NOMO-1 treated with dmso at 0.1 percent for 144 hours (cell line): Measurements from ENCODE around the gene USP24.

Experiments used
- DNase-seq: peaks from one replicate; lab custom pipeline; 2025; ENCODE audit not compliant: unreplicated experiment; lab: John Stamatoyannopoulos, UW

The USP24 gene

DNA sequence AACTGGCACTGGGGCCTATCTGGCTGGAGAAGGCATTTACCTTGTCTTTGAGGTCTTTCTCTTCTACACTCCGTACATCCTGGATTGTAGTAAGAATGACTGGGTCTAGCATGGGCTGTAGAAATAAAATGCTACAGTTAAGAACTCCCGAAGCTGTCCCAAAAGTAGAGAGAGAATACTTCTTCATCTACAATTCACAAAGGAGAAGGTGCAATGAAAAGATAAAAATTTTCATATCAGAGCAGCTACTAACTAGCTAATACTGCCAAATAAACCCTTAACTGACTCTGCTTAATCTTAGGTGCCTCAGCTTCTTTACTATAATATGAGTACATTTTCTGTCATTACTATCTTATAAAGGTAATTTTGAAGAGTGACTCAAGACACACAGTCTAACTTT, 55.6 kb downstream of the USP24 start:
- no peak for DNase-seq

DNA sequence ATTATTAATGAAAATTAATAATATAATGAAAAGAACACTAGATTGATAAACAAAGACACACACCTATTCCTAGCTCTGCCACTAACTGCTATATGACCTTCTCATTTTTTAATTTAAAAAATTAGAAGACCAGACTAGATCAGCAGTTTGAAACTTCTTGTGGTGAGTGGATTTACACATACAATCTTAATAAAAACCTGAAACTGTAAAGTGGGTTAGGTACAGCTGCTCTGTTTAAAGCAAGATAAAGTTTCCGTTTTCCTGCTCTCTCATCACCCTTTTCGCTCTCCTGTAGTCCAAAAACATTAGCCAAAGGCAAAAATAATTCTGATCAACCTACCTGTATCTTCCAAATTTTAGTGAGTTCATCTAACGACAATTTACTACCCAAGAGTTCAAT, 58.6 kb downstream of the USP24 start:
- no peak for DNase-seq

DNA sequence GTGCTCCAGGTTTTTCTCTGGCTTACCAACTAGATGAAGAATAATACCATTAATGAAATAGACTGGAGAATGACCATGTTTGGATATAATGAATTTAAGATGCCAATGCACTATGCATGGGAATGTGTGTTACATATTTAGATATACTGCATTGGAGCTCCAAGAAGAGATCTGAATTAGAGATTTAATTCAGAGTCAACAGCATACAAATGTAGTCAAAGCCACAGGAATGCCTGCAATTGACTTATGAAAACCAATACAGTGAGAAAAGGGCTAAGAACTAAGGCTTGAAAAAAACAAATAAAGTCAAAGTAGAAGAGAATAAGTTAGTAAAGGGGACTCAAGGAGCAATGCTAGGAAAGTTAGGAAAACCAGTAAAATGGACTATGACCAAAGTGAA, 59.1 kb downstream of the USP24 start:
- no peak for DNase-seq

GRCh38 chr1:55155522-55155921, 59.6 kb downstream of the USP24 start:
- DNase-seq = no peak

DNA sequence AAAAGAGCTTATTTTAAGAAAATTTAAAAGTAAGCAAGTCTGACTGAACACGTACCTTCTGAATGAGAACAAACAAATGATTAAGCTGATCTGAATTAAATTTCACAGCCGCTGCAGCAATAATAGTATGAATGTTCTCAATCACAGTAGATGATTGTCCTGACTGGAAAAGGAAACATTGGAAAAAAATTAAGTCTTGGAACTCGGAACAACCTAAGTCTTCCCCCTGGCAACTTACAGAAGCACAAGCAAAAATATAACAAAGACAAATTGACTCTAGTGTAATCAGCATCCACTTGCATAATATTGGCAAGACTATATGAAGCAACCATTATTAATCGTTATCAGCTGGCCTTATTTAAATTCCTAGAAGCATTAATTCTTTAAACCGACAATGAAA, 60.5 kb downstream of the USP24 start:
- no peak for DNase-seq

DNA sequence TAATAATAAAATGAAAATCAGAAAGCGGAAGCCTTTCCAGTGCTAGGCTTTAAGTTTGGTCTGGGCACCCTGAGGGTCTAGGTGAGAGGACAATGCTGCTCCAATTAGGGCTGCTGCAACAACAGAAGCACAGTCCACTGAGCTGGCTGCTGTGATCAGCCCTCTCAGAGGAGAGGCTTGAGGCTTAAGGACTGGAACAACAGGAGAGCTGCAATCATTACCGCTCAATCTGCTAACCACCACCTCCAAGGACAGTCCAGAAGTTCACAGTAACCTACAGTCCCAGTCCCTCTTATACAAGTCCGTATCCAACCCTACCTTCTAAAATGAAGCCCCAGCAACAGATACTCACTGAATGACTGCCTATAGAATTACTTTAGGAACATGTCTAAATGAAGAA, 62.1 kb downstream of the USP24 start:
- no peak for DNase-seq

DNA sequence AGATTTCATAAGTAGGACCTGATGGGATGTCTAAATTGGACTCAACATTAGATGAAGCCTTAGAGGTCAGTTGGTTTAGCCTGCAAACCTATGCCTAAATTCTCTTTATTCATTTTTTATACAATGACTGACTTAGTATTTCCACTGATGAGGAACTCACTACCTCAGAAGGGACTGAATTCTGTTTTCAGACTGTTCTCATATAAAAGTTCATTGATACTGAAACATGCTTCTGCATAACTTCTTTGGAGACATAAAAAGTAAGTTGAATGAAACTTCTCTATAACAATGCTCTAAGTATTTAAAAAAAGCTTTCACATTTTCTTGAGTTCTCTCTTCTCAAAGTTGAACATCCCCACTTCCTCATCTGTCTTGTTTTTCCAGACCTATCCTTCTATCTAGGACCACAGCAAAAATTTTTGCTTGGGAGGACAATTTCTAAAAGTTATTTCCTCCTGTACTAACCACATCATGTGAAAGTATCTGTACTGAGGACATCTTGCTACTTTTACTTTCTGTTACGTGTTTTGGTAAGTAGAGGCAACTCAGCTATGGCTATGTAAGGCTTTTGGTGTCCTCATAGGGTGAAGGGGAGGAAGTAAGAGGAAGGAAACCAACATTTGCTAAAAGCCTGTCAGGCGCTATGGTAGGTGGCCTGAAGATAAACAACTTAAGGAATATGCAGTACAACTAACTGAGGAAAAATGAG, 64.1 kb downstream of the USP24 start:
- DNase-seq = no peak

GRCh38 chr1:55148676-55149075, 66.5 kb downstream of the USP24 start:
- no peak for DNase-seq

DNA sequence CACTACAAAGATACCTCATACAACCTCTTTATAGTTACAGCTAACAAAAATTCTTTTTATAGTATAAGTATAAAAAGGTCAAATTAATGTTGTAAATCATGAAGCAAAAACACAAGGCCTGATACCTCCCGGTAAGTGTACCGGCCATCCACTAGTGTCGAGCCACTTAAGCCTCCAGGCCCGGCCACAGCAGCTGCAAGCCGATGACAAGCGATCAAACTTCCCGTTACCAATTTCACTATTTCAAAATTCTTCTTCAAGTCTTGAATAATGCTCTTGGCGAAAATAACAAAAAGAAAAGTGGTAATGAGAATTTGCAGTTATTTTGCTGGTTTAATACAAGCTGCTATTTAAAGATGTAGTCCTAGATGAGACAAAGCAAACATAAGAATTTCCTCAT, 67.6 kb downstream of the USP24 start:
- DNase-seq = peak; percentile 54

GRCh38 chr1:55146781-55147180, 68.4 kb downstream of the USP24 start:
- no peak for DNase-seq

- no peak for DNase-seq
Observed at GRCh38 chr1:55144886-55145285, 70.3 kb downstream of the USP24 start.

DNA sequence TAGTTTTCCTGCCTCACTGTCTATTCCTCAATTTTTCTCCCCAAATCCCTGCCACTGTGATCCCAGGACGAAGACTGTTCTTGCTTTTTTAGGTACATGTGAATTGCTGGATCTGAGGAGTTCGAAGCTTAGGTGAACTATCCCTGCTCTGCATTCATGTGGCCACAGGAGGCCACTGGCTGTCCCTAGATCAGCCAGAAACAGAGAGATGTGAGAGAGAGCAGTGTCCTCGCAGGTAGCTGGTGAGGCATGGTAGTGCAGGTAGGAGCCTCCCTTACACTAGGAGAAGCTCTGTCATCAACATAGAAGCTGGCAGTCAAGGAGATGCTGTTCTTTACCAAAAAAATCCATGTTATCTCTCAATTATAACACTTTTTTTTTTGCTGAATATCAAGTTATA, 71.5 kb downstream of the USP24 start:
- DNase-seq = no peak

DNA sequence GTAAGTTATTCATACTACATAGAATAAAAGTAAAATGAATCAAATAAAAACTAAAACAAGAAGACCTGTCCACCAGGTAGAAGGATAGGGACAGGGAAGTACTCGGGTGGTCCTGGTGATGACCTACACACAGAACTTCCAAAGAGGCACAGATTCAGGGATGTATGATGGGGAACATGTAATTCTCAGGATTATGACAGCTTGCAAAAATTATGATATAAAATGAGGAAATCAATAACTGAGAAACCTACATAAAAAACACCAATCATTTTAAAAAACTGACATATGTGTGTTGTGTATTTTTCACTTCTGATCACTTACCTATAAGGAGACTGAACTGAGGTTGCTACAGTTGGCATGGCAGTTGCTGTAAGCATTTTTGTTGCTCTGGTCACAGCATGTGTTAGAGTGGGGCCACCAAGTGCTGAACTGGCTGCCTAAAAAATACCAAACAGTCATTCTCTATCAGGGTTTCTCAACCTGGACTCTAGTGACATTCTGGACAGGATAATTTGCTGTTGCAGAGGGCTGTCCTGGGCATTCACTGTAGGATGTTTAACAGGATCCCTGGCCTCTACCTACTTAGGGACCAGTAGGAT, 73.8 kb downstream of the USP24 start:
- DNase-seq = no peak

GRCh38 chr1:55140546-55140983, 74.6 kb downstream of the USP24 start:
- DNase-seq = peak; percentile 66

DNA sequence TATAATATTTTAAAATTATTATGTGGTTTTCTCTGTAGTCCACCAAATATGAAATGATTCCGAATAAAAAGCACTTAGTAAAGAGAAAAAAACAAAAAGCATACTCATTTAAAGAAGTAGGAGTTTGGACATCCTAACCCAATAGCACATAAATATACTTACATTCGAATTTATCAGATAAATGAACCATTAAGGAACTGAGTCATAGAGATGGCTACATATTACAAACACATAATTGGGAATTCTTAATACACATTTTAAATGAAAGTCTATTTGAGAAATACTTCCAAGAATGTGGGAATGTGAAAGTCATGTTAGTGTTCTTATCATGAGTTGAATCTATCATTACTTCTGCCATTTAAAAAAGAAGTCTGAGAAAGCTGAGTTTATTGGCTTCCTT, 75.0 kb downstream of the USP24 start:
- DNase-seq = no peak

DNA sequence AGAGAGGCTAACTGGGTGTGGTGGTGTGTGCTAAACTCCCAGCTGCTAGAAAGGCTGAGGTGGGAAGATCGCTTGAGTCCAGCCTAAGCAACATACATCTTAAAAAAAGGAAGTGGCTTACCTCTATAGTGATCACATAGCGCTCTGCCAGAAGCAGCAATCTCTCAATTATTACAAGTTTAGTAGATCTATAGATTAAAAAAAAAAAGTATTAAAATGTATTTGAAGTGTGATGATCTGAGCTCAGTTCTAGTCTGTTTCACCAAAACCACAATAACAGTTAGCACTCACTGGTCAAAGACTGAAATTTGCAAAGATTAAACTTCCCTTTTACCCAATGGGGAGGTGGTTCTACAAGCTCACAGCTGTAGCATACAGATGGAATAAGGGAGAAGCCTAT, 76.3 kb downstream of the USP24 start:
- DNase-seq = no peak

- no peak for DNase-seq
Observed at GRCh38 chr1:55134152-55134808, 80.9 kb downstream of the USP24 start.

DNA sequence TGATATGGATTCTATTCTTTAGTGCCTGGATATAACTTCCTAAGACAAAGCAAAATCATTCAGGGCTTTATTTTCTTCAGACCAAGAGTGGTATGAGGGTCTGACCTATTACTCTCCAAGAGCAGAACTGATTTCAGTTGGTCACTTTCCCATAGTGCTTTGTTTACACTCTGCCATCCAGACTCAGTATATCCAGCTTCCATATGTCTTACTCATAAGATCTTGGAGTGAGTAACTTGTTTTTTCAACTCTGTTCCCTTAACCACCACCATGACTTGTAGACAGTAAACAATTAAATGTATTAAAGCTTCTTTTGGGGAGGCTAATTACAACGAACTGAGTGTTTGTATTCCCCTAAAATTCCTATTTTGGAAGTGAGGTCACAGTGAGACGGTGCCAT, 83.4 kb downstream of the USP24 start:
- DNase-seq = no peak

DNA sequence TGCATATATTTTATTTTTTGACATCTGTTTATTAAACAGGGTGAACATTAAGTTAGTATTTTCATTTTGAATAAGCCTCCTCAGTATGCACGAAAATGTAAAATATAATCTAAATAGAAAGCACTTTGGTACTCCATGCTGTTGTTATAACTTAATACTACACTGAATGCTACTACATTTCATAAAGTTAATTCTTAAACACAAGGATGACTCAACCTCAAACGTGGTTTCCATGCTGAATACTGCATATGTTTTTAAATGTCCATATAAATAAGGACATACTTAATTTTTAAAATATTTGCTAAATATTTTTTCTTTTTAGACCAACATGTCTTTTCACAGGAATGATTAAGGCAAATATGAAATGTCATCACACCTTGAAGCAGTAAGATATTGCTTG, 83.9 kb downstream of the USP24 start:
- no peak for DNase-seq

DNA sequence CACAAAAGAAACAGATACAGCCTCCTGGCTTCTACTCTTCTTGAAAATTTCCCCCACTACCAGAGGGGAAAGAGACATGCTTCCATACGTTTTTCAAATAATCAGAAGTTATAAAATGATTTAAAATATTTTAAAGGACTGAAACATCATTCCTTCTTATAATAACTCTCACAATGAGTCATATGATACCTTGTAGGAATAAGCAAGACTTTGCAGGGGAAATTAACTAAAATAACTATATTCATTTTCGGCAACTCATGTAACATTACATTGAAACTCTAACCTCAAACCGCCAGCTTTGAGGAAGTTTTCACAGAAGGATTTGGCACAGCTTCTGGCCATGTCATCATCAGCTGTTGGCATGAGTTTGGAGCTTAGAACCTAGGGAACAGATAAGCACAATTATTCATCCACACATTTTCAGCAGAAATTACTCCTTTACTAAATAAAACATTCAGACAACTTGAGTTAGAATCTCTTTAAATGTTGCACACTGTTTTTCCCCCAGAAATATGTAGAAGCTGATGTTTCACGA, 85.9 kb downstream of the USP24 start:
- DNase-seq = peak; percentile 48

GRCh38 chr1:55128418-55128995, 86.7 kb downstream of the USP24 start:
- no peak for DNase-seq

GRCh38 chr1:55127827-55128343, 87.3 kb downstream of the USP24 start:
- DNase-seq = no peak
